Activated T-helper 1 cell treated with anti-CD3 and anti-CD28 coated beads, Interleukin-2, amount 50 U/mL, for 16 hours (primary cell): ENCODE results near the gene TXN2.
"Not testable (repeated sequence)": the region's sequence is repeated elsewhere in the genome, so short reads cannot be mapped to it uniquely, and the experiment has no call there.

Experiments used
- DNase-seq, 2 donors: peaks; one replicate each; pipeline ENCODE4 v3.0.0-alpha.2; 2020; ENCODE audit warnings: low read depth in 1 of 2, low spot score in 1 of 2

TXN2 gene

DNA sequence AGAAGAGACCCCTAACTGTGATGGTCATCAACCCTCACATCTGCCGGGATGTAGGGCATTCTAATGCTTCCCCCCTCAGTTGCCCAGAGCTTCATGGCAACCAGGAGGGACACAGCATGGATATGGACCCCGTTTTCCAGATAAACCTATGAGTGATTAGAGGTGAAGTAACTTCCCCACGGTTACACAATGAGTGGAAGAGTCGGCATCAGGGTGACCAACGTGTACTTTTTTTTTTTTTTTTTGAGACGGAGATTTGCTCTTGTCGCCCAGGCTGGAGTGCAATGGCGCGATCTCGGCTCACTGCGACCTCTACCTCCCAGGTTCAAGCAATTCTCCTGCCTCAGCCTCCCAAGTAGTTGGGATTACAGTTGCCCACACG is 25.0 kb downstream of the TXN2 start:
- no peak for DNase-seq

DNA sequence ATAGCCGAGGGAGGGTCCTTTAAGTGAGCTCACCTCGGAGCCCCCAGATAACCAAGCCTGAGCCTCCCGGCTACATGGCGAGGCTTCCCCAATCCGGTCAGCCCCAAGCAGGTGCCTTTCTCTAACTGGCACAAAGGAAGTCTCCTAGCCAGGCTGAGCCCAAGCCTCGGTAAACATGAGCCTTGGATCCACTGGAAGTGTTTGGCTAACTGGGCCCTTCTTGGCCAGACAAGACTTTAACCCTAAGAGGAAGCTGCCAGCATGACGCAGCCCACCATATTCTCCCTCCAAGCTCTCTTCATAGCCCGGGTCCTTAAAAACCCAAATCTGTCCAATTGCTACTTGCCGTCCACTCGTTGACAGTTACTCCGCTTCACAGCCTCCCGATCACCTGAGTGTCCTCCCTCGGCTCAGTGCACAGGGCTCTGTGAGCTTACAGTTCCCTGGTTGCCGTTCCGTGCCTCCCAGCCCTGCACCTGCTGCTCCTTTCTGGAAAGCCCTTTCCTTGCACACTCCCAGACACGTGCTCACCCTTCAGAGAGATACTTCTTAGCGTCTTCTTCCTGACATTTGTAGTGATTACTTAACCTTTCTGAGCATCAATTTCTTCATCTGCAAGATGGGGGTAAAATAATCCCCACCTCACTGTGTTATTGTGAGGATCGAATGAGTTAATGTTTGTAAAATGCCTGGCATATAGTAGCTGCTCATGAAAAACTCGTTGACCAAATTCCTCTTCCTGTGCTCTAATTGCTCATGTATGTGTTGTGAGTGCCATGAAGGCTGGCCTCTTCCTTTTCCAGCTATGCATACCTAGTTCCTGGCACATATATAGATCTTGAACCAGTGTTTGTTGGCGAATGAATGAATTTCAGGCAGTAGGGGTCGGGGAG is 25.6 kb downstream of the TXN2 start:
- no peak for DNase-seq

DNA sequence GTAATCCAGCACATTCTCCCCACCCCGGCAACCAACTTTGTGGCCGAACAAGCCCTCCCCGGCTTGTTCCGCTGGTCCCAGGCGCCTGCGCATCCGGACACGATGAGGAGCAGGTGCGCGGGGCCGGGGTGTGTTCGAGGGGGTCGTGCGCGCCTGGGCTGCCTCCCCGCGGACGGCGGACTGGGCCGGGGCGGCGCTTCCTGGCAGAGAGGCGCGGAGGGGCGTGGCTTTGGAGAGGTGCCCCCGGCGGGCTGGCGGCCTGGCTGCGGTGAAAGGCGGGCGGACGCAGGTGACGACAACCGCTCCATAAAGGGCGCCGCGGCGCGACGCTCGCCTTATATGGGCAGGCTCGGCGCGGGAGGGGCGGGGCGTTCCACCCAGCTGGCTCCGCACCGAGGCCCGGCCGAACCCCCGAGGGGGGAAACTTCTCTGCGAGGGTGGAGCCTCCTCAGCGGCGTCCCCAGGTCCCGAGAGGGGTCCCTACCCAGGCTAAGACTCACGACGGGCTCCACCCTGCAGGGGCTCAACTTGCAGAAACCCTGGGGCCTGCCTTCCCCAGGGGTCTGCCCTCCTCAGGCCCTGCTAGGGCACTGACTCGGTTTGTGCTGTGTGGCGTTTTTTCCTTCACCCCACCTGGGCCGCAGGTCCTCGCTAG is 26.4 kb downstream of the TXN2 start:
- peak; percentile 84 to 91 for DNase-seq

DNA sequence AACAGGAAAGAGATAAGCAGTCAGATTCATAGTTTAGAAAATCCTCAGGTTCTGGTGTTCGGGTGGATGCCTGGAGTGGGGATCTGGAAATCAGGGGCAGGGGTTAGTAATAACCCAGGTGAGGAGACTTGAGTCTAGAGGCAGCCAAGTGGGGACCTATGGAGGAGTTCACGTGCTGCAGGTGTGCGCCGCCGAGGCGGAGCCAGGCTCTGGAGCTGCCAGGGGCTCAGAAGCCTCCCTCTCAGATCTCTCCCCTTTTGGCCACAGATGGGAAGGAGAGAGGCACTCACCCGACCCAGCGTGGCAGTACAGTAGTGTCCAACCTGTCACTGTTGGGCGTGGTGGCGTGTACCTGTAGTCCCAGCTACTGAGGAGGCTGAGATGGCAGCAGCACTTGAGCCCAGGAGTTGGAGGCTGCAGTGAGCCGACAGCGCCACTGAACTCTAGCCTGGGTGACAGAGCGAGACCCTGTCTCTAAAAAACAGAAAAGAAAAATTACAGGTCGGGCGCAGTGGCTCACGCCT is 27.5 kb downstream of the TXN2 start:
- DNase-seq: no peak

GRCh38 chr22:36452978-36453607 is 28.3 kb downstream of the TXN2 start:
- not testable (repeated sequence) for DNase-seq

- no peak for DNase-seq
These were observed 29.0 kb downstream of the TXN2 start for GRCh38 chr22:36452250-36452977.

DNA sequence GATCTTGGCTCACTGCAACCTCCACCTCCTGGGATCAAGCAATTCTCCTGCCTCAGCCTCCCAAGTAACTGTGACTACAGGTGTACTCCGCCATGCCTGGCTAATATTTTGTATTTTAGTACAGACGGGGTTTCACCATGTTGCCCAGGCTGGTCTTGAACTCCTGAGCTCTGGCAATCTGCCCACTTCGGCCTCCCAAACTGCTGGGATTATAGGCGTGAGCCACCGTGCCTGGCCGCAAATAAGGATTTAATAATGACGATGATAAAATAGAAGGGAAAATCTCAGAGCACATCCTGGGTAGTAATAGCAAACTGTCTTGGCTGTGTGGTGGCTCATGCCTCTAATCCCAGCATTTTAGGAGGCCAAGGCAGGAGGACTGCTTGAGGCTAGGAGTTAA is 30.5 kb downstream of the TXN2 start:
- not testable (repeated sequence) for DNase-seq

GRCh38 chr22:36449596-36450175 is 31.8 kb downstream of the TXN2 start:
- no peak for DNase-seq

DNA sequence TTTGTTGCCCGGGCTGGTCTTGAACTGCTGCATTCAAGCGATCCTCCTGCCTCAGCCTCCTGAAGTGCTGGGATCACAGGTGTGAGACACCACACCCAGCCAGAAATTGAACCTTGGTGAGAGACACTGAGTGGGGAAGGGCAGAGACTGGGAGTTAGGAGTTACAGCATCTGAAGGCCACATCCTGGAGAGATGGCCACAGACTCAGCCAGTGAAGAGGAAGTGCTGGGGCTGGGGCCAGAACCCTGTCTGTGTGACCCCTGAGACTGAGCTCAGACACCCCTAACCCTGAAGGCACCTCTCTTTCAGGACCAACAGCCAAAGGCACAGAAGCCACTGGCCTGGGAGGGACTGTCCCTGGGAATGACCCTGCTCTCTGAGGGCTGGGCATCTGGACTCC is 33.8 kb downstream of the TXN2 start:
- DNase-seq: no peak

GRCh38 chr22:36445158-36445668 is 36.2 kb downstream of the TXN2 start:
- DNase-seq: no peak

DNA sequence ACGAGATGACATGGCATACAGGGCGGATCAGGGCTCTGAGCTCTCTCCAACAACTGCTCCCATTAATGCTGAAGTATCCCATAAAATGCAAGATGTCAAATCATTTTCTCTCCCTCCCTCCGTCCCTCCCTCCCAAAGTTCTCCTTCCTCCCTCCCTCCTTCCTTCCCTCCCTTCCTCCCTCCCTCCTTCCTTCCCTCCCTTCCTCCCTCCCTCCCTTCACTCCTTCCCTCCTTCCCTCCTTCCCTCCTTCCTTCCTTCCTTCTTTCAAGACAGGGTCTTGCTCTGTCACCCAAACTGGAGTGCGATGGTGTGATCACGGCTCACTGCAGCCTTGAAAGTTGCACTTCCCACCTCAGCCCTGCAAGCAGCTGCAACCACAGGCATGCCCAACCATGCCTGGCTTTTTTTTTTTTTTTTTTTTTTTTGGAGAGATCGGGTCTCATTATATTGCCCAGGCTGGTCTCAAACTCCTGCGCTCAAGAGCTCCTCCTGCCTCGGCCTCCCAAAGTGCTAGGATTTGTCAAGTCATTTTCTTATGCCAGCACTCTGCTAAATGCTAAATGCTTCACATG is 38.2 kb downstream of the TXN2 start:
- DNase-seq: no peak

- DNase-seq: no peak
These were observed 38.8 kb downstream of the TXN2 start for GRCh38 chr22:36442506-36443197.

DNA sequence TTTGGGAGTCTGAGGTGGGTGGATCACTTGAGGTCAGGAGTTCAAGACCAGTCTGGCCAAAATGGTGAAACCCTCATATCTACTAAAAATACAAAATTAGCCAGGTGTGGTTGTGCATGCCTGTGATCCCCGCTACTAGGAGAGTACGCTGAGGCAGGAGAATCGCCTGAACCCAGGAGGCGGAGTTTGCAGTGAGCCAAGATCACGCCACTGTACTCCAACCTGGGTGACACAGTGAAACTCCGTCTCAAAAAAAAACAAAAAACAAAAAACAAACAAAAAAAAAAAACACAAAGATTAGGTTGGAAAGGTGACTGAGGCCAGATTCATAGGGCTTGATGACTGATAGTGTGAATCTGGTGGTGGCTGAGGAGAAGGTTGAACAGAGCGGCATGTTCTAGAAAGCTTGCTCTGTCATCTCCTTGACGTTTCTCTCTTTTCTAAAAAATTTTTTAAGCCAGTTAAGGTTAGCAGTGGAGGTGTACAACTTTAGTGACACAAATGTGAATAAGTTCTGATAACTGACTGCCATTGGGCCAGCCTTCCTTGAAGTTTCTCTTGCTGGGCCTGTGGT is 40.9 kb downstream of the TXN2 start:
- DNase-seq: no peak

DNA sequence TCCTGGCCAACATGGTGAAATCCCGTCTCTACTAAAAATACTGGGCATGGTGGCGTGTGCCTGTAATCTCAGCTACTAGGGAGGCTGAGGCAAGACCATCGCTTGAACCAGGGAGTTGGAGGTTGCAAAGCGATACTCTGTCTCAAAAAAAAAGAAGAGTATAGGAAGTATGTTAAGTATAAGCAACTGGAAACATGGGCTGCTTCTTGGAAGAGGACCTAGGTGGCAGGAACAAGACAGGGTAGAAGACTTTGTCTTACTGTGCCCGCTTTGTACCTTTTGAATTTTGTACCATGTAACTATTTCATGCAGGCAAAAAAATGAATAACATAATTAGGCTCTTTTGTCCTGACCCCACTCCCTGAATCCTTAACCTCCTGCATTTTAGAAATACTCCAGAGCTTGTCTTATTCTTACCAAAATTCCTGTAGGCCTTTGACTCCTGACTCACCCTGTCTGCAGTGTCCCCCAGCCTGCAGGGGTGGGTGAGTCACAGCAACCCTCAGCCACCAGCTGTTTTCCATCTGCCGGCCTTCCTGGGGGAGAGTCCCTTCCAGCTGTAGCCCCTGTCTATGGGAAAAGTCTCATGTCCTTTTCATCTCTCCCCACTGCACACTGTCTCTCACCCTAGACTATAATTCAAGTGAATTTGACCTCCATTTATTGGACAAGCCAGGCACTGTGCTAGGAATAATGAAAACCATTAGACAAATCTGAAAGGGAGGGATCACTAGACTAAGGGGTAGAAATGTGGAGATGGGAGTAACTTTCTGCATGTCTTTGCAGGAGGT is 41.8 kb downstream of the TXN2 start:
- DNase-seq: no peak

GRCh38 chr22:36435516-36436415 is 45.7 kb downstream of the TXN2 start:
- peak; percentile 30 to 36 for DNase-seq

GRCh38 chr22:36433318-36434231 is 47.9 kb downstream of the TXN2 start:
- no peak for DNase-seq
